BJ (cell line): ENCODE results near the gene CDKN2C. TPM values are rescaled to one million over a fixed set of nuclear protein-coding genes. Genes with fewer than 3 reads are reported as not detected.
A peak's percentile ranks its signal among the peaks of the same experiment; 100 is the strongest.

Source experiments
- CTCF ChIA-PET: fragments of 350-600 bp; formaldehyde crosslinking; extraction: SDS; loops from one replicate; lab custom pipeline; 2021; ENCODE audit warnings: antibody characterized with exemption, inconsistent platforms; lab: Yijun Ruan, JAX
- POLR2A ChIA-PET: fragments of 300-600 bp; sonication (Branson Sonifier 250); formaldehyde crosslinking; extraction: SDS; loops from one replicate; lab custom pipeline; 2021; ENCODE audit warnings: antibody characterized with exemption; lab: Charles Lee
- DNase-seq: peaks from one replicate; pipeline ENCODE4 v3.0.0-alpha.2; 2011; ENCODE audit warnings: low read depth
- H3K27me3 ChIP-seq: 2 replicates; pipeline ENCODE4 v1.6.0; 2011; ENCODE audit warnings: low read length; ENCODE audit not compliant: control insufficient read depth, insufficient read depth
- H3K36me3 ChIP-seq: 2 replicates; pipeline ENCODE4 v1.5.1; 2011; ENCODE audit warnings: low read length; ENCODE audit not compliant: control insufficient read depth, insufficient read depth
- H3K4me3 ChIP-seq: 2 replicates; pipeline ENCODE4 v1.5.1; 2011; ENCODE audit warnings: low read depth, mild to moderate bottlenecking, control low read depth, low read length
- CTCF ChIP-seq: IDR thresholded peaks from 2 replicates; pipeline ENCODE4 v1.5.1; 2011; ENCODE audit warnings: low read depth, mild to moderate bottlenecking, control low read depth, inconsistent platforms, low read length, moderate library complexity; ENCODE audit not compliant: insufficient read depth
- polyA plus RNA-seq: library from polyadenylated mRNA; depleted of rRNA; stranded (reverse); fragments of >200 nt; gene quantifications from 2 replicates; pipeline ENCODE4 v1.2.3, GENCODE V29; 2011

The CDKN2C gene
- polyA plus RNA-seq, 1 experiment, result 21.3 TPM

- ChIA-PET CTCF (interaction anchor here (1.8 kb wide), 1 partner anchor 14 kb away, joined by 6 read pairs; the partner anchor contains the start of gene FAF1), POLR2A (no interaction called here)
- H3K27me3 ChIP-seq, result no peaks in the 10 kb centered on the region
- H3K4me3 ChIP-seq, result no peak overlapping the region
- no peak for DNase-seq
- peaks cover 3% of the 10 kb centered on the region; the same call in 1 of the 2 replicates for H3K36me3 ChIP-seq
- no peak for TF ChIP-seq CTCF
These were observed 4.0 kb downstream of the CDKN2C start for GRCh38 chr1:50973875-50974617.

GRCh38 chr1:50974618-50974935 lies 4.5 kb downstream of the CDKN2C start:
- POLR2A ChIA-PET, result no interaction called here
- Histone ChIP-seq H3K4me3 (no peak overlapping the region), H3K36me3 (peaks cover 3% of the 10 kb centered on the region; the same call in 1 of the 2 replicates), H3K27me3 (no peaks in the 10 kb centered on the region)
- CTCF ChIA-PET, result no interaction called here
- TF ChIP-seq CTCF, result no peak
- DNase-seq, result no peak

GRCh38 chr1:50975436-50975835 lies 5.4 kb downstream of the CDKN2C start:
- Histone ChIP-seq H3K36me3 (peaks cover 3% of the 10 kb centered on the region; the same call in 1 of the 2 replicates), H3K4me3 (no peak overlapping the region), H3K27me3 (no peaks in the 10 kb centered on the region)
- POLR2A ChIA-PET, result no interaction called here
- TF ChIP-seq CTCF, result no peak
- DNase-seq, result no peak
- CTCF ChIA-PET, result no interaction called here

GRCh38 chr1:50976111-50976889 lies 6.3 kb downstream of the CDKN2C start:
- ChIA-PET CTCF (no interaction called here), POLR2A (no interaction called here)
- H3K4me3 ChIP-seq, result peak overlapping the region; percentile 90
- no peak for TF ChIP-seq CTCF
- no peaks in the 10 kb centered on the region for H3K27me3 ChIP-seq
- peaks cover 3% of the 10 kb centered on the region; the same call in 1 of the 2 replicates for H3K36me3 ChIP-seq
- DNase-seq, result no peak
